ENCODE results near the gene SLC23A1.

Gene SLC23A1

DNA sequence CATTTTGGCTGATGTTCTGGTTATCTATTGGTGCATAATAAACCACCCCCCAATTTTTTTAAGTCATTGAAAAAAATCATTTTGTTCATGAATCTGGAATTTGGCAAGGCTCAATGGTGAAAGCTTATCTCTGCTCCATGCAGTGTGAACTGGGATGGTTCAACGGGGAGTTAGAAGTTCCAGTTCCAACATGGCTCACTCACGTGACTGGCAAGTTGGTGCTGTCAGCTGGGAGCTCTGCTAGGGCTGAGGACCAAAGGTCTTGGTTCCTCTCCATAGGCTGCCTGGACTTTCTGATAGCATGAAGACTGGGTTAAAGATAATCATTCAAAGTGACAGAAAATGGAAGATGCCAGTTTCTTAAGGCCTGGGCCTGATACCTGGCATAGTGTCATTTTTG, 23.9 kb upstream of the SLC23A1 start:
- DNase-seq (ENCODE audit: low read depth) = no peak

GRCh38 chr5:139404484-139404840, 21.4 kb upstream of the SLC23A1 start:
- DNase-seq (ENCODE audit: low read depth) = no peak

DNA sequence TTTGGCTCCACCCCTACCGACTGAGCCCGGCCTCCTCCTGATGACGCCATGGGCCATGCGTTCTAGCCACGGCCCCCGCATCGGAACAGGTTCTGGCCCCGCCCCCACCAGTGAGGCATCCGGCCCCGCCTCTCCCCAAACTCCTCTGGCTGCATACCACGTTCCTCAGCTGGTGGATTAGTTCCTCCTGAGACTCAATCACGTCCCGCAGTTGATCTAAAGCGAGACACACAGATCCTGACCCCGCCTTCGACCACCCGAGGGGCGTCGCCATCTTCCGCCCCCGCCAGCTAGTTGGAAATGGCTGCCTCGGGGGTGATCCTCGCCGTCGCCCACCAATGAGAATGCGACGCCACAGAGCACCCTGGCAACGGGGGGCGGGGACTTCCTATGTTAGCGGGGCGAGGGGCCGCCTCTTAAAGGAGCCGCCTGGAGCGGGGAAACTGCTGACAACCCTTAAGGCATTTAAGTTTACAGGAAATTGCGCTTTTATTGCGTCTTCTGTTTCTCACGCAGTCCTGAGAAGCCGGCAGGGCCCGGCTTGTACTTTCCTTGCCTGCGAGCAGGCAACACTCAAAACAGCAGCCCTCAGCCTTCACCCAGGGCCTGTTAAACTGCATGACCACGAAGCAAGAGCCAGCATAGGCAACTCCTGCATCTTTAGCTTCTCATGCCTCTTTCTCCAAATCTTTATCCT, 20.8 kb upstream of the SLC23A1 start, which contains the start of gene SPATA24:
Gene SPATA24 (minus strand): TSS at position 303 of the 697 bp plus-strand sequence. CDS start 29 bp downstream, at position 274.
- peak; percentile 98 for DNase-seq (ENCODE audit: low read depth)

DNA sequence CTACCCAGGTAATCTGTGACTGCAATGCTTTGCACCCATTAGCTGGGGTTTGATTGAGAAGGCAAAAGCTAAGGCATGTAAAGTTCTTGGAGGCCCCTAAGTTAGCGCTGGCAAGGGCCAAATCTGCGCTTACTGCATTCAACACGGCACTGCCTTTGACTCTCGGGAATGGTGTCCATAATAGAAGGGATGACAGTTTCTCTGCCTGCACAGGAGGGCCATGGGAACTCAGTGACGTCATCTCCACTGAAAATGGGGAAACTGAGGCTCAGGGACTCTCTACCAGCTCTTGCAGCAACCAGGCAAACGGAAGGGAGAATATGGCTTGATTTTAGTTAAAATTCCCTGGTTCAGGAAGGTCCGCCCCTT, 20.3 kb upstream of the SLC23A1 start:
- DNase-seq (ENCODE audit: low read depth) = no peak

GRCh38 chr5:139402561-139403158, 19.6 kb upstream of the SLC23A1 start:
- no peak for DNase-seq (ENCODE audit: low read depth)

- DNase-seq (ENCODE audit: low read depth) = no peak
These were observed 18.4 kb upstream of the SLC23A1 start for GRCh38 chr5:139401546-139401945.

DNA sequence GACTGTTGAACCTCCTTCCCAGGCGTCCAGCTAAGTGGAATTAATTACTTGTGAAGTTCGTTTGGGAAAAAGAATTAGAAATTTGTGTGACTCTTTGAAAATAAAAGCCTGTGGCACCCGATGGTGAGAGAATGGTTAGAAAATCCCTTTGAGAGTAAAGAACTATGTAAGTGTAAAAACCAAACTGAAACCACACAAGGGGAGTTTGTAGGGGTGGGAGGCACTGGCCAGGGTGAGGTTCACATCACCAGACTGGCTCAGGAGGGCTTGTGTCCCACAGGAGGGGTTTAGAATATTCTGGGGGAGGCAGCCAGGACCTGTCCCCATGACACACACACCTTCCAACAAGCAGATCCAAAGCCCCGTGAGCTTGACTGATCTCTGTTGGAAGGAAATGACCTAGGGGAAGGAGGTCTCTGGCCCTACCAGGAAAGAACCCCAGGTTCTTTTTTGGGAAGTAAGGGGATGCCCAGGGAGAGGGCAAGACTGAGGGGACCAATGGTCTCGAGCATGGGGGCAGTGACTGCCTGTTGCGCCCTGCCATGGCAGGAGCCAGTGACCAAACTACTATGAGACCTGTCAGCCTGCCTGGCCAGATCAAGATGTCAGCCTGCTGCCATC, 16.5 kb upstream of the SLC23A1 start:
- no peak for DNase-seq (ENCODE audit: low read depth)

DNA sequence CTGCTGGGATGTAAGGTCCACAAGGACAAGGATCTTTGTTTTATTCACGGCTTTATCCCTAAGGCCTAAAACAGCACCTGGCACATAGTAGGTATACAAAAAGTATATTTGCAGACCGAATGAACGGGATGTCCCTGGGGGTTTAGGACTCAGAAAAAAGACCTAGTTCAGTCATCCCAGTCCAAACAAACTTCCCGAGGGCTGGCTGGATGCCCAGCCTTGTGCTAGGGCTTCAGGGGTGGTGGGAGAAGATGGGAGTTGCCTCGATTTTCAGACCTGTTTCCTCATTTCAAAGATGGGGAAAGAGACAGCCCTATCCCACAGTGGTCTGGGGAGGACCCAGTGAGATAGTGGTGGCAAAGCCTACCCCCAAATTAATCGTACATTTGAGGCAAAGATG, 14.8 kb upstream of the SLC23A1 start:
- DNase-seq (ENCODE audit: low read depth) = no peak

- no peak for DNase-seq (ENCODE audit: low read depth)
These were observed 13.6 kb upstream of the SLC23A1 start for GRCh38 chr5:139396691-139397090.

GRCh38 chr5:139395844-139396640, 12.9 kb upstream of the SLC23A1 start:
- no peak for DNase-seq (ENCODE audit: low read depth)

GRCh38 chr5:139394654-139395566, 11.8 kb upstream of the SLC23A1 start, which contains the start of gene PROB1:
Gene PROB1, minus strand, starts transcription at chr5:139395104. Its CDS starts 23 bp downstream, at chr5:139395081.
- no peak for DNase-seq (ENCODE audit: low read depth)

DNA sequence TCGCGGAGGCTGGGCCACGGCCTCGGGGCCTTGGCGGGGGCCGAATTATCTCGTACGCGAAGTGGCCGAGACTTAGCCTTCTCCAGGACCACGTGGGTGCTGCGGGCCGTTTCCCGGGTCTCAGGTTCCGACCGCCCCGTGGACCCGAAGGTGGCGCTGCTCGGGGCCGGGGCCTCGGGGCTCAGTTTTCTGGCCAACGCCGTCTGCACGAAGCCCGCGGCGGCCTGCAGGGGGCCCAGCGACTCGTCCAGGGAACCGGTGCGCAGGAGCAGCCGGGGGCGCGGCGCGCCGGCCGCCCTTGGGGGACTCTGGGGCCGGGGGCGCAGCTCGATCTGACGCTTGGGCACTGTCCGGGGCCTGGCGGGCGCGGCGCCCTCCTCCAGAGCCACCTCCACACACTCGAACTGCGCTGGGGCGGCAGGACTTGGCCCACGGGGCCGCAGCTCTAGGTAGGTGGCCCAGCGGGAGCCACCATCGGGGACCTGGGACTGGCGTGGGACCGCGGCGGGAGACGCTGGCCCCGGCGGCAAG, 11.1 kb upstream of the SLC23A1 start:
- peak; percentile 66 for DNase-seq (ENCODE audit: low read depth)

- peak; percentile 35 for DNase-seq (ENCODE audit: low read depth)
These were observed 10.5 kb upstream of the SLC23A1 start for GRCh38 chr5:139393497-139394122.

- DNase-seq (ENCODE audit: low read depth) = peak; percentile 78
These were observed 9.8 kb upstream of the SLC23A1 start for GRCh38 chr5:139392678-139393496.

GRCh38 chr5:139392324-139392677, 9.2 kb upstream of the SLC23A1 start:
- no peak for DNase-seq (ENCODE audit: low read depth)

GRCh38 chr5:139391570-139392323, 8.7 kb upstream of the SLC23A1 start:
- no peak for DNase-seq (ENCODE audit: low read depth)

- no peak for DNase-seq (ENCODE audit: low read depth)
These were observed 7.8 kb upstream of the SLC23A1 start for GRCh38 chr5:139390639-139391569.

All from iris pigment epithelial cell (primary cell).